ENCODE measurements around the gene TCF7L1. TPM values are rescaled to one million over a fixed set of nuclear protein-coding genes. Genes with fewer than 3 reads are reported as not detected.
"Not testable (repeated sequence)": the region's sequence is repeated elsewhere in the genome, so short reads cannot be mapped to it uniquely, and the experiment has no call there.

The TCF7L1 gene
- total and polyA plus RNA-seq, 12 donors: 4.5 to 10.9 (median 6.3) TPM

GRCh38 chr2:85318222-85319074 is 185.3 kb downstream of the TCF7L1 start:
- intact Hi-C loops (cut with DNase I): no loop called here
- Histone ChIP-seq H3K4me1 (peaks cover 0 to 57% (median 30%) of the 10 kb centered on the region in 9 donors), H3K27ac (no peak overlapping the region), H3K4me3 (no peak overlapping the region), H3K36me3 (peaks cover 0 to 96% (median 41%) of the 10 kb centered on the region in 9 donors), H3K9me3 (no peaks in the 10 kb centered on the region), H3K27me3 (no peaks in the 10 kb centered on the region)
- 61 to 70% methylated on average over 11 of the region's 11 CpGs for WGBS, 2 donors
- TF ChIP-seq, protein P1, sequence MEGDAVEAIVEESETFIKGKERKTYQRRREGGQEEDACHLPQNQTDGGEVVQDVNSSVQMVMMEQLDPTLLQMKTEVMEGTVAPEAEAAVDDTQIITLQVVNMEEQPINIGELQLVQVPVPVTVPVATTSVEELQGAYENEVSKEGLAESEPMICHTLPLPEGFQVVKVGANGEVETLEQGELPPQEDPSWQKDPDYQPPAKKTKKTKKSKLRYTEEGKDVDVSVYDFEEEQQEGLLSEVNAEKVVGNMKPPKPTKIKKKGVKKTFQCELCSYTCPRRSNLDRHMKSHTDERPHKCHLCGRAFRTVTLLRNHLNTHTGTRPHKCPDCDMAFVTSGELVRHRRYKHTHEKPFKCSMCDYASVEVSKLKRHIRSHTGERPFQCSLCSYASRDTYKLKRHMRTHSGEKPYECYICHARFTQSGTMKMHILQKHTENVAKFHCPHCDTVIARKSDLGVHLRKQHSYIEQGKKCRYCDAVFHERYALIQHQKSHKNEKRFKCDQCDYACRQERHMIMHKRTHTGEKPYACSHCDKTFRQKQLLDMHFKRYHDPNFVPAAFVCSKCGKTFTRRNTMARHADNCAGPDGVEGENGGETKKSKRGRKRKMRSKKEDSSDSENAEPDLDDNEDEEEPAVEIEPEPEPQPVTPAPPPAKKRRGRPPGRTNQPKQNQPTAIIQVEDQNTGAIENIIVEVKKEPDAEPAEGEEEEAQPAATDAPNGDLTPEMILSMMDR (IDR thresholded peaks at IDR 0.05): no peak
- DNase-seq (no peak), ATAC-seq (peak in 3 of 8 donors; percentile 16 to 26 (median 22))

DNA sequence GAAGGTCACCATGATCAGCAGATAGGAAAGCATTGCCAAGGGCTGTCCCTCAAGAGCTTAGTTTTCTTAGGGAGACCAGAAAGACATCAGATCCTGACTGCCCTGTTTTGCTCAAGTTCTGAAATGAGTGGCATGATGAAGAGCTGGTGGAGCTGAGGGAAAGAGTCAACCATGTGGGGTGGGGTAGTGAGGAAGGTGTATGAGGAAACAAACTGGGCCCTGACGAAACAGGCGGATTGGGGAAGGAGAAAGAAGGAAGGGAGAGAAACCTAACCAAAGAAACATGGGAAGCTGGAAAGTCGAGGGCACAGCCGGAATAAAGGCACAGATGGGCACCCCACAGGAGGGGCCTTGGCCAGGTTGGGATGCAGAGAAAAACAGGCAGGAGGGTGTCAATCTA is 186.6 kb downstream of the TCF7L1 start:
- no peak overlapping the region for H3K27ac ChIP-seq
- H3K4me3 ChIP-seq: no peak overlapping the region
- H3K4me1 ChIP-seq: peaks cover 2 to 70% (median 29%) of the 10 kb centered on the region in 9 donors
- 88 to 95% methylated on average over 4 of the region's 4 CpGs for WGBS, 2 donors
- peaks cover 0 to 99% (median 54%) of the 10 kb centered on the region in 9 donors for H3K36me3 ChIP-seq
- no peaks in the 10 kb centered on the region for H3K9me3 ChIP-seq
- TF ChIP-seq, protein P1 (IDR thresholded peaks at IDR 0.05): no peak
- ATAC-seq (no peak), DNase-seq (no peak)
- H3K27me3 ChIP-seq: no peaks in the 10 kb centered on the region
- intact Hi-C loops (cut with DNase I): no loop called here

GRCh38 chr2:85323351-85323987 is 190.3 kb downstream of the TCF7L1 start:
- Histone ChIP-seq H3K4me1 (peaks cover 14 to 85% (median 53%) of the 10 kb centered on the region in 9 donors), H3K27me3 (no peaks in the 10 kb centered on the region), H3K27ac (peak overlapping the region in 1 of 10 donors; percentile 34), H3K4me3 (no peak overlapping the region), H3K9me3 (no peaks in the 10 kb centered on the region), H3K36me3 (peaks cover 0 to 81% (median 54%) of the 10 kb centered on the region in 9 donors)
- DNase-seq (no peak), ATAC-seq (no peak)
- intact Hi-C loops (cut with DNase I): no loop called here
- TF ChIP-seq, protein P1 (IDR thresholded peaks at IDR 0.05): no peak
- 80 to 87% methylated on average over 9 of the region's 9 CpGs for WGBS, 2 donors

DNA sequence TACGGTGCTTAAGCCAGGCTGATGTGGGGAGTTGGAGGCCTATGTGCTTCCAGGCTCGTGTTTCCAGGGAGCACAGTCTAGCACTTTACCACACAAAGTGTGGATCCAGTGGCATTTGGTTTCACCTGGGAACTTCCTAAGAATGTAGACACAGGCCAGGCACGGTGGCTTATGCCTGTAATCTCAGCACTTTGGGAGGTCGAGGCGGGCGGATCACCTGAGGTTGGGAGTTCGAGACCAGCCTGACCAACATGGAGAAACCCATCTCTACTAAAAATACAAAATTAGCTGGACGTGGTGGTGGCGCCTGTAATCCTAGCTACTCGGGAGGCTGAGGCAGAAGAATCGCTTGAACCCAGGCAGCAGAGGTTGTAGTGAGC is 190.8 kb downstream of the TCF7L1 start:
- H3K9me3 ChIP-seq; H3K27me3 ChIP-seq; H3K4me3 ChIP-seq; ATAC-seq; DNase-seq; intact Hi-C loops (cut with DNase I): not testable (repeated sequence)
- H3K4me1 ChIP-seq: peaks cover 14 to 84% (median 52%) of the 10 kb centered on the region in 9 donors
- WGBS, 2 donors: 89 to 96% methylated on average over 11 of the region's 11 CpGs
- H3K36me3 ChIP-seq: peaks cover 0 to 76% (median 53%) of the 10 kb centered on the region in 9 donors
- peak overlapping the region in 1 of 10 donors; percentile 34 for H3K27ac ChIP-seq
